WTC11 (cell line): ENCODE data around the gene MCCC2. TPM values are rescaled to one million over a fixed set of nuclear protein-coding genes. Genes with fewer than 3 reads are reported as not detected.

Experiments
- ATAC-seq: fragments of 200-7000 bp; cut with Tn5 transposase; 2 replicates; pipeline ENCODE4 v1.10.0; 2021; ENCODE audit warnings: mild to moderate bottlenecking, moderate library complexity
- CTCF ChIA-PET: fragments of 300-600 bp; sonication (Branson Sonifier 250); formaldehyde crosslinking; loops from one replicate; lab custom pipeline; 2021; ENCODE audit warnings: antibody characterized with exemption; lab: Charles Lee
- POLR2A ChIA-PET: fragments of 350-600 bp; sonication (Branson Sonifier 250); formaldehyde crosslinking; loops from one replicate; lab custom pipeline; 2021; ENCODE audit warnings: antibody characterized with exemption; lab: Charles Lee
- DNase-seq: peaks from one replicate; pipeline ENCODE4 v3.0.0; 2021; ENCODE audit warnings: low spot score
- H3K27ac Mint-ChIP-seq: 2 replicates; pipeline ENCODE4 v1.8.0; 2021; ENCODE audit warnings: mixed read lengths
- H3K27me3 Mint-ChIP-seq: 2 replicates; pipeline ENCODE4 v1.8.0; 2021; ENCODE audit warnings: low read depth, mild to moderate bottlenecking, moderate library complexity, mixed read lengths
- H3K36me3 Mint-ChIP-seq: 2 replicates; pipeline ENCODE4 v1.8.0; 2021; ENCODE audit warnings: mixed read lengths
- H3K4me1 Mint-ChIP-seq: 2 replicates; pipeline ENCODE4 v1.8.0; 2022; ENCODE audit warnings: mixed read lengths
- H3K4me3 Mint-ChIP-seq: 2 replicates; pipeline ENCODE4 v1.8.0; 2021; ENCODE audit warnings: mild to moderate bottlenecking, moderate library complexity, mixed read lengths
- H3K9me3 Mint-ChIP-seq: 2 replicates; pipeline ENCODE4 v1.8.0; 2021; ENCODE audit warnings: mixed read lengths
- ATF1 ChIP-seq: sonication (generic); formaldehyde crosslinking; IDR thresholded peaks from 2 replicates; pipeline ENCODE4 v1.8.1; 2023; ENCODE audit warnings: mild to moderate bottlenecking, moderate library complexity, missing genetic modification reagents
- CREB1 ChIP-seq: sonication (generic); formaldehyde crosslinking; IDR thresholded peaks from 2 replicates; pipeline ENCODE4 v1.8.0; 2023; ENCODE audit warnings: mild to moderate bottlenecking, missing genetic modification reagents
- GABPB1 ChIP-seq: sonication (generic); formaldehyde crosslinking; IDR thresholded peaks from 2 replicates; pipeline ENCODE4 v1.8.1; 2023; ENCODE audit warnings: mild to moderate bottlenecking, missing genetic modification reagents
- JAZF1 ChIP-seq: fragments of 250-450 bp; sonication (Bioruptor Pico); IDR thresholded peaks from 2 replicates; pipeline ENCODE4 v1.9.0; 2021; ENCODE audit warnings: moderate library complexity, mild to moderate bottlenecking, inconsistent platforms
- MYBL2 ChIP-seq: sonication (generic); formaldehyde crosslinking; IDR thresholded peaks from 2 replicates; pipeline ENCODE4 v1.8.1; 2023; ENCODE audit warnings: mild to moderate bottlenecking, moderate library complexity, missing genetic modification reagents
- NFYB ChIP-seq: sonication (generic); formaldehyde crosslinking; conservative IDR thresholded peaks from 2 replicates; pipeline ENCODE4 v1.8.0; 2022; ENCODE audit warnings: low read depth, missing genetic modification reagents
- NR3C1 ChIP-seq: sonication (generic); formaldehyde crosslinking; conservative IDR thresholded peaks from 2 replicates; pipeline ENCODE4 v1.8.1; 2023; ENCODE audit warnings: low read depth, mild to moderate bottlenecking, missing genetic modification reagents
- OVOL2 ChIP-seq: fragments of 250-450 bp; sonication (Bioruptor Pico); IDR thresholded peaks from 2 replicates; pipeline ENCODE4 v1.9.0; 2021; ENCODE audit warnings: mild to moderate bottlenecking, borderline replicate concordance
- PRRX2 ChIP-seq: fragments of 250-450 bp; sonication (Bioruptor Pico); IDR thresholded peaks from 2 replicates; pipeline ENCODE4 v1.8.0; 2021; ENCODE audit warnings: mild to moderate bottlenecking
- RORB ChIP-seq: fragments of 250-450 bp; sonication (Bioruptor Pico); IDR thresholded peaks from 2 replicates; pipeline ENCODE4 v1.9.0; 2021; ENCODE audit warnings: mild to moderate bottlenecking
- SMAD3 ChIP-seq: sonication (generic); formaldehyde crosslinking; IDR thresholded peaks from 2 replicates; pipeline ENCODE4 v1.8.0; 2022; ENCODE audit warnings: missing genetic modification reagents, mild to moderate bottlenecking, borderline replicate concordance
- SMAD4 ChIP-seq: sonication (generic); formaldehyde crosslinking; IDR thresholded peaks from 2 replicates; pipeline ENCODE4 v1.8.0; 2022; ENCODE audit warnings: mild to moderate bottlenecking, missing genetic modification reagents
- SOX15 ChIP-seq: fragments of 250-450 bp; sonication (Bioruptor Pico); IDR thresholded peaks from 2 replicates; pipeline ENCODE4 v1.9.0; 2021; ENCODE audit warnings: mild to moderate bottlenecking
- TEAD1 ChIP-seq: sonication (generic); formaldehyde crosslinking; IDR thresholded peaks from 2 replicates; pipeline ENCODE4 v1.8.0; 2022; ENCODE audit warnings: mild to moderate bottlenecking, missing genetic modification reagents
- total RNA-seq: library from RNA; stranded (reverse); gene quantifications from 3 replicates; pipeline ENCODE4 v1.2.3, GENCODE V29; 2021
- TF ChIP-seq, protein P1 (sequence below): fragments of 250-450 bp; sonication (Bioruptor Pico); IDR thresholded peaks from 2 replicates; pipeline ENCODE4 v1.9.0; 2021; ENCODE audit warnings: moderate library complexity, mild to moderate bottlenecking, inconsistent platforms, borderline replicate concordance
- TF ChIP-seq, protein P2 (sequence below): sonication (generic); formaldehyde crosslinking; IDR thresholded peaks from 2 replicates; pipeline ENCODE4 v1.8.1; 2022; ENCODE audit warnings: mild to moderate bottlenecking, missing genetic modification reagents, moderate library complexity, borderline replicate concordance
- TF ChIP-seq, protein P3 (sequence below): fragments of 250-450 bp; sonication (Bioruptor Pico); IDR thresholded peaks from 2 replicates; pipeline ENCODE4 v2.1.2; 2022; ENCODE audit warnings: mild to moderate bottlenecking, moderate library complexity
- TF ChIP-seq, protein P4 (sequence below): sonication (generic); formaldehyde crosslinking; IDR thresholded peaks from 2 replicates; pipeline ENCODE4 v1.8.1; 2023; ENCODE audit warnings: mild to moderate bottlenecking, missing genetic modification reagents, borderline replicate concordance
- TF ChIP-seq, protein P5 (sequence below): fragments of 250-450 bp; sonication (Bioruptor Pico); IDR thresholded peaks from 2 replicates; pipeline ENCODE4 v1.8.0; 2021; ENCODE audit warnings: mild to moderate bottlenecking
- TF ChIP-seq, protein P6 (sequence below): sonication (generic); formaldehyde crosslinking; IDR thresholded peaks from 2 replicates; pipeline ENCODE4 v1.8.1; 2023; ENCODE audit warnings: mild to moderate bottlenecking, moderate library complexity, missing genetic modification reagents

The MCCC2 gene
- total RNA-seq, 1 experiment from 2014 or later = 65.0 TPM

DNA sequence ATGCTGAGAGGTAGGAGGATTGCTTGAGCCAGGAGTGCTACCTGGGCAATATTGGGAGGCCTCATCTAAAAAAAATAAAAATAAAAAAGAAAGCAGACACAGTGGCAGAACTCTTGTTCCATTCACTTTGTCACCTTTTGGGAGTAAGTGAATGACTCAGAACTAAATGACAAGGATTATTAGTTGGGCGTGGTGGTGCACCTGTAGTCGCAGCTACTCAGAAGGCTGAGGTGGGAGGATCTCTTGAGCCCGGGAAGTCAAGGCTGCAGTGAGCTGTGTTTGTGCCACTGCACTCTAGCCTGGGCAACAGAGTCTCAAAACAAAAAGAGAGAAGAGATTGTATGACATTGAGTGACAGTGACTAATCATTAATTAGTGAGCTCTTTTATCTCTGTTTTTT, 34.1 kb downstream of the MCCC2 start:
- CTCF ChIA-PET = no interaction called here
- peaks cover 24% of the 10 kb centered on the region for H3K36me3 Mint-ChIP-seq

DNA sequence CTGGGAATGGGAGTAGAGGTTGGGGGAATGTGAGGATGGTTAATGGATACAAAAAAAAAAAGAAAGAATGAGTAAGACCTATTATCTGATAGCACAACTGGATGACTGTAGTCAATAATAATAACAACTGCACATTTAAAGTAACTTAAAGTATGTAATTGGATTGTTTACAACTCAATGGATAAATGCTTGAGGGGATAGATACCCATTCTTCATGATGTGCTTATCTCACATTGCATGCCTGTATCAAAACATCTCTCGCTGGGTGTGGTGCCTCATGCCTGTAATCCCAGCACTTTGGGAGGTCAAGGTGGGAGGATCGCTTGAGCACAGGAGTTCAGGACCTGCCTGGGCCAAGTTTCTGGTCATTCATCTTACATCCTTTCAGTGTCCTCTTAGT, 34.6 kb downstream of the MCCC2 start:
- TF ChIP-seq CREB1 (CRISPR knock-in tag) = no peak
- TF ChIP-seq SMAD3 (CRISPR knock-in tag) = no peak
- no peak for TF ChIP-seq TEAD1 (CRISPR knock-in tag)
- TF ChIP-seq SMAD4 (CRISPR knock-in tag) = no peak
- ChIA-PET POLR2A (no interaction called here), CTCF (no interaction called here)
- H3K9me3 Mint-ChIP-seq = peaks cover under 1% of the 10 kb centered on the region; the same call in 1 of the 2 replicates
- no peaks in the 10 kb centered on the region for H3K27me3 Mint-ChIP-seq
- ATAC-seq = no peak
- no peaks in the 10 kb centered on the region for H3K4me1 Mint-ChIP-seq
- H3K4me3 Mint-ChIP-seq = no peak overlapping the region
- H3K36me3 Mint-ChIP-seq = peaks cover 22% of the 10 kb centered on the region
- DNase-seq = no peak
- H3K27ac Mint-ChIP-seq = no peak overlapping the region

More for the DNA sequence above, 34.1 kb downstream of the MCCC2 start:
- Mint-ChIP-seq H3K4me1 (no peaks in the 10 kb centered on the region), H3K4me3 (no peak overlapping the region), H3K27me3 (no peaks in the 10 kb centered on the region), H3K27ac (no peak overlapping the region), H3K9me3 (no peaks in the 10 kb centered on the region)
- ATAC-seq (no peak), DNase-seq (no peak)
- POLR2A ChIA-PET = no interaction called here
- TF ChIP-seq, protein P1, sequence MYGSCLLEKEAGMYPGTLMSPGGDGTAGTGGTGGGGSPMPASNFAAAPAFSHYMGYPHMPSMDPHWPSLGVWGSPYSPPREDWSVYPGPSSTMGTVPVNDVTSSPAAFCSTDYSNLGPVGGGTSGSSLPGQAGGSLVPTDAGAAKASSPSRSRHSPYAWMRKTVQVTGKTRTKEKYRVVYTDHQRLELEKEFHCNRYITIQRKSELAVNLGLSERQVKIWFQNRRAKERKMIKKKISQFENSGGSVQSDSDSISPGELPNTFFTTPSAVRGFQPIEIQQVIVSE (CRISPR knock-in tag) = no peak
- no peak for TF ChIP-seq MYBL2
- no peak for TF ChIP-seq PRRX2
- no peak for TF ChIP-seq SMAD3 (CRISPR knock-in tag)
- TF ChIP-seq, protein P2, sequence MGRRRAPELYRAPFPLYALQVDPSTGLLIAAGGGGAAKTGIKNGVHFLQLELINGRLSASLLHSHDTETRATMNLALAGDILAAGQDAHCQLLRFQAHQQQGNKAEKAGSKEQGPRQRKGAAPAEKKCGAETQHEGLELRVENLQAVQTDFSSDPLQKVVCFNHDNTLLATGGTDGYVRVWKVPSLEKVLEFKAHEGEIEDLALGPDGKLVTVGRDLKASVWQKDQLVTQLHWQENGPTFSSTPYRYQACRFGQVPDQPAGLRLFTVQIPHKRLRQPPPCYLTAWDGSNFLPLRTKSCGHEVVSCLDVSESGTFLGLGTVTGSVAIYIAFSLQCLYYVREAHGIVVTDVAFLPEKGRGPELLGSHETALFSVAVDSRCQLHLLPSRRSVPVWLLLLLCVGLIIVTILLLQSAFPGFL (CRISPR knock-in tag) = no peak
- TF ChIP-seq, protein P3, sequence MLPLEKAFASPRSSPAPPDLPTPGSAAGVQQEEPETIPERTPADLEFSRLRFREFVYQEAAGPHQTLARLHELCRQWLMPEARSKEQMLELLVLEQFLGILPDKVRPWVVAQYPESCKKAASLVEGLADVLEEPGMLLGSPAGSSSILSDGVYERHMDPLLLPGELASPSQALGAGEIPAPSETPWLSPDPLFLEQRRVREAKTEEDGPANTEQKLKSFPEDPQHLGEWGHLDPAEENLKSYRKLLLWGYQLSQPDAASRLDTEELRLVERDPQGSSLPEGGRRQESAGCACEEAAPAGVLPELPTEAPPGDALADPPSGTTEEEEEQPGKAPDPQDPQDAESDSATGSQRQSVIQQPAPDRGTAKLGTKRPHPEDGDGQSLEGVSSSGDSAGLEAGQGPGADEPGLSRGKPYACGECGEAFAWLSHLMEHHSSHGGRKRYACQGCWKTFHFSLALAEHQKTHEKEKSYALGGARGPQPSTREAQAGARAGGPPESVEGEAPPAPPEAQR (CRISPR knock-in tag) = no peak
- no peak for TF ChIP-seq NR3C1 (CRISPR knock-in tag)
- TF ChIP-seq OVOL2 = no peak
- TF ChIP-seq RORB (CRISPR knock-in tag) = no peak
- TF ChIP-seq NFYB (CRISPR knock-in tag) = no peak
- no peak for TF ChIP-seq JAZF1 (CRISPR knock-in tag)
- no peak for TF ChIP-seq ATF1
- TF ChIP-seq, protein P4, sequence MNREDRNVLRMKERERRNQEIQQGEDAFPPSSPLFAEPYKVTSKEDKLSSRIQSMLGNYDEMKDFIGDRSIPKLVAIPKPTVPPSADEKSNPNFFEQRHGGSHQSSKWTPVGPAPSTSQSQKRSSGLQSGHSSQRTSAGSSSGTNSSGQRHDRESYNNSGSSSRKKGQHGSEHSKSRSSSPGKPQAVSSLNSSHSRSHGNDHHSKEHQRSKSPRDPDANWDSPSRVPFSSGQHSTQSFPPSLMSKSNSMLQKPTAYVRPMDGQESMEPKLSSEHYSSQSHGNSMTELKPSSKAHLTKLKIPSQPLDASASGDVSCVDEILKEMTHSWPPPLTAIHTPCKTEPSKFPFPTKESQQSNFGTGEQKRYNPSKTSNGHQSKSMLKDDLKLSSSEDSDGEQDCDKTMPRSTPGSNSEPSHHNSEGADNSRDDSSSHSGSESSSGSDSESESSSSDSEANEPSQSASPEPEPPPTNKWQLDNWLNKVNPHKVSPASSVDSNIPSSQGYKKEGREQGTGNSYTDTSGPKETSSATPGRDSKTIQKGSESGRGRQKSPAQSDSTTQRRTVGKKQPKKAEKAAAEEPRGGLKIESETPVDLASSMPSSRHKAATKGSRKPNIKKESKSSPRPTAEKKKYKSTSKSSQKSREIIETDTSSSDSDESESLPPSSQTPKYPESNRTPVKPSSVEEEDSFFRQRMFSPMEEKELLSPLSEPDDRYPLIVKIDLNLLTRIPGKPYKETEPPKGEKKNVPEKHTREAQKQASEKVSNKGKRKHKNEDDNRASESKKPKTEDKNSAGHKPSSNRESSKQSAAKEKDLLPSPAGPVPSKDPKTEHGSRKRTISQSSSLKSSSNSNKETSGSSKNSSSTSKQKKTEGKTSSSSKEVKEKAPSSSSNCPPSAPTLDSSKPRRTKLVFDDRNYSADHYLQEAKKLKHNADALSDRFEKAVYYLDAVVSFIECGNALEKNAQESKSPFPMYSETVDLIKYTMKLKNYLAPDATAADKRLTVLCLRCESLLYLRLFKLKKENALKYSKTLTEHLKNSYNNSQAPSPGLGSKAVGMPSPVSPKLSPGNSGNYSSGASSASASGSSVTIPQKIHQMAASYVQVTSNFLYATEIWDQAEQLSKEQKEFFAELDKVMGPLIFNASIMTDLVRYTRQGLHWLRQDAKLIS = no peak
- TF ChIP-seq GABPB1 (CRISPR knock-in tag) = no peak
- TF ChIP-seq SOX15 (CRISPR knock-in tag) = no peak
- TF ChIP-seq, protein P5, sequence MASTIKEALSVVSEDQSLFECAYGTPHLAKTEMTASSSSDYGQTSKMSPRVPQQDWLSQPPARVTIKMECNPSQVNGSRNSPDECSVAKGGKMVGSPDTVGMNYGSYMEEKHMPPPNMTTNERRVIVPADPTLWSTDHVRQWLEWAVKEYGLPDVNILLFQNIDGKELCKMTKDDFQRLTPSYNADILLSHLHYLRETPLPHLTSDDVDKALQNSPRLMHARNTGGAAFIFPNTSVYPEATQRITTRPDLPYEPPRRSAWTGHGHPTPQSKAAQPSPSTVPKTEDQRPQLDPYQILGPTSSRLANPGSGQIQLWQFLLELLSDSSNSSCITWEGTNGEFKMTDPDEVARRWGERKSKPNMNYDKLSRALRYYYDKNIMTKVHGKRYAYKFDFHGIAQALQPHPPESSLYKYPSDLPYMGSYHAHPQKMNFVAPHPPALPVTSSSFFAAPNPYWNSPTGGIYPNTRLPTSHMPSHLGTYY (CRISPR knock-in tag) = no peak
- TF ChIP-seq, protein P6, sequence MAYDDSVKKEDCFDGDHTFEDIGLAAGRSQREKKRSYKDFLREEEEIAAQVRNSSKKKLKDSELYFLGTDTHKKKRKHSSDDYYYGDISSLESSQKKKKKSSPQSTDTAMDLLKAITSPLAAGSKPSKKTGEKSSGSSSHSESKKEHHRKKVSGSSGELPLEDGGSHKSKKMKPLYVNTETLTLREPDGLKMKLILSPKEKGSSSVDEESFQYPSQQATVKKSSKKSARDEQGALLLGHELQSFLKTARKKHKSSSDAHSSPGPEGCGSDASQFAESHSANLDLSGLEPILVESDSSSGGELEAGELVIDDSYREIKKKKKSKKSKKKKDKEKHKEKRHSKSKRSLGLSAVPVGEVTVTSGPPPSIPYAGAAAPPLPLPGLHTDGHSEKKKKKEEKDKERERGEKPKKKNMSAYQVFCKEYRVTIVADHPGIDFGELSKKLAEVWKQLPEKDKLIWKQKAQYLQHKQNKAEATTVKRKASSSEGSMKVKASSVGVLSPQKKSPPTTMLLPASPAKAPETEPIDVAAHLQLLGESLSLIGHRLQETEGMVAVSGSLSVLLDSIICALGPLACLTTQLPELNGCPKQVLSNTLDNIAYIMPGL (CRISPR knock-in tag) = no peak
- TF ChIP-seq TEAD1 (CRISPR knock-in tag) = no peak
